ENCODE data around the gene KDM4B. TPM values are rescaled to one million over a fixed set of nuclear protein-coding genes. Genes with fewer than 3 reads are reported as not detected.

KDM4B gene
- total and polyA plus RNA-seq, 4 donors, result 3.2 to 19.7 (median 12.9) TPM

GRCh38 chr19:5048091-5048726, 79.3 kb downstream of the KDM4B start:
- WGBS, result 27% methylated on average over 44 of the region's 44 CpGs
- TF ChIP-seq EGR1 (IDR thresholded peaks at IDR 0.05; ENCODE audit: low read depth in 2 of 2) (peak in 1 of 2 donors; percentile 17), RXRA (IDR thresholded peaks at IDR 0.05) (peak in 1 of 2 donors; percentile 39), NR2F2 (IDR thresholded peaks at IDR 0.05) (no peak), HNF4A (conservative IDR thresholded peaks at IDR 0.05) (peak in 1 of 2 donors; percentile 40), FOXA1 (IDR thresholded peaks at IDR 0.05) (no peak), CTCF (IDR thresholded peaks at IDR 0.05; ENCODE audit: low read depth, low read length, missing input control) (peak; percentile 96), RAD21 (IDR thresholded peaks at IDR 0.05) (peak; percentile 91 to 93)
- TF ChIP-seq, protein P1, sequence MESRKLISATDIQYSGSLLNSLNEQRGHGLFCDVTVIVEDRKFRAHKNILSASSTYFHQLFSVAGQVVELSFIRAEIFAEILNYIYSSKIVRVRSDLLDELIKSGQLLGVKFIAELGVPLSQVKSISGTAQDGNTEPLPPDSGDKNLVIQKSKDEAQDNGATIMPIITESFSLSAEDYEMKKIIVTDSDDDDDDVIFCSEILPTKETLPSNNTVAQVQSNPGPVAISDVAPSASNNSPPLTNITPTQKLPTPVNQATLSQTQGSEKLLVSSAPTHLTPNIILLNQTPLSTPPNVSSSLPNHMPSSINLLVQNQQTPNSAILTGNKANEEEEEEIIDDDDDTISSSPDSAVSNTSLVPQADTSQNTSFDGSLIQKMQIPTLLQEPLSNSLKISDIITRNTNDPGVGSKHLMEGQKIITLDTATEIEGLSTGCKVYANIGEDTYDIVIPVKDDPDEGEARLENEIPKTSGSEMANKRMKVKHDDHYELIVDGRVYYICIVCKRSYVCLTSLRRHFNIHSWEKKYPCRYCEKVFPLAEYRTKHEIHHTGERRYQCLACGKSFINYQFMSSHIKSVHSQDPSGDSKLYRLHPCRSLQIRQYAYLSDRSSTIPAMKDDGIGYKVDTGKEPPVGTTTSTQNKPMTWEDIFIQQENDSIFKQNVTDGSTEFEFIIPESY (IDR thresholded peaks at IDR 0.05), result no peak
- peaks cover 0 to 12% (median 2%) of the 10 kb centered on the region in 4 donors for H3K36me3 ChIP-seq (ENCODE audit: control insufficient read depth in 4 of 4, insufficient read depth in 3 of 4, low read depth in 1 of 4, low read length in 3 of 4)
- H3K4me1 ChIP-seq (ENCODE audit: control insufficient read depth in 4 of 4, insufficient read depth in 4 of 4, low read length in 3 of 4), result peaks cover 0 to 14% (median 6%) of the 10 kb centered on the region in 4 donors
- no peaks in the 10 kb centered on the region for H3K9me3 ChIP-seq (ENCODE audit: control insufficient read depth in 4 of 4, low read length in 3 of 4)
- H3K9ac ChIP-seq (ENCODE audit: low read depth in 1 of 2, low read length in 2 of 2), result no peak overlapping the region
- DNase-seq (ENCODE audit: low spot score), result peak; percentile 82
- H3K27me3 ChIP-seq (ENCODE audit: control insufficient read depth in 4 of 4, insufficient read depth in 4 of 4, low read length in 3 of 4), result no peaks in the 10 kb centered on the region
- no peak overlapping the region for H3K27ac ChIP-seq (ENCODE audit: low read depth in 1 of 2, low read length in 2 of 2)
- H3K4me3 ChIP-seq (ENCODE audit: low read depth in 1 of 3, low read length in 3 of 3), result no peak overlapping the region

DNA sequence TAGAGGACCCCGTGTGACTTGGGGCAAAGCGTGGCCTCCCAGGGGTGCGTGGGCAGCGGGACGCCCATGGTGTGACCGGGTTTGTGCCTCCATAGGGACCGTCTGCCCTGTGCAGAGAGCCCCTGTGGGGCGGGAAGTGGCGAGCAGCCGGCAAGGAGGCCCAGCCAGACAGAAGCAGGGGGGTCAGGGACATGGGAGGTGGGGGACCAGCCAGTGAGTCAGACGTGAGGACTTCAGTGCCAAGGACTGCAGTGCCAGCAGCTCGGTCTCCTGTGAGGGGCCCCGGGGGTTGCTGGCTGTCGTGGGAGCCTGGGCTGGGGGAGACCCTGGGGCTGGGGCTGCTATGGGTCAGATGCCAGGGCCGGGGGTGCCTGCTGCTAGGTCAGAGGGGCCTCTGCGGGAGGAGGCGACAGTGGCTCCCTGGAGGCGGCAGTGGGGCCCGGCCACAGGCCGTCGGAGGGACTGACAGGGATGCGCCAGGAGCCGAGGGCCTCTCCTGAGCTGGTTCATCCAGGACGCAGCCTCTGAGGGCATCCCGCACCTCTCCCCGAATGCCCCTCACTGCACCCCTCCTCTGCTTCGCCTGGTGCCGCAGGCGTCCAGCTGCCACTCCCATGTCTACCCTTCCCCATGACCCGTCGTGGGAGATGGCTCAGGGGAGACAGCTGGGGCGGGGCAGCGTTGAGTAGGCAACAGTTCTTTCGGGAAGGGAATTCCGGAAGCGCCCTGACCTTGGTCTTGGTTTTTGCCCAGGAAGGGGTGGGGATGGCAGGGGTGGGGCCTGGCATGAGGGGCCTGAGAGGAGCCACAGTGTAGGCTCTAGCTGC, 80.0 kb downstream of the KDM4B start:
- DNase-seq (ENCODE audit: low spot score), result no peak
- Histone ChIP-seq H3K9ac (ENCODE audit: low read depth in 1 of 2, low read length in 2 of 2) (no peak overlapping the region), H3K4me1 (ENCODE audit: control insufficient read depth in 4 of 4, insufficient read depth in 4 of 4, low read length in 3 of 4) (peaks cover 0 to 21% (median 12%) of the 10 kb centered on the region in 4 donors)

More for the DNA sequence above, 80.0 kb downstream of the KDM4B start:
- TF ChIP-seq HNF4A (conservative IDR thresholded peaks at IDR 0.05) (no peak), TAF1 (conservative IDR thresholded peaks at IDR 0.05) (no peak), CTCF (IDR thresholded peaks at IDR 0.05; ENCODE audit: low read depth, low read length, missing input control) (no peak), ATF3 (IDR thresholded peaks at IDR 0.05) (no peak), SP1 (IDR thresholded peaks at IDR 0.05) (no peak), EGR1 (IDR thresholded peaks at IDR 0.05; ENCODE audit: low read depth in 2 of 2) (no peak), FOXA2 (IDR thresholded peaks at IDR 0.05) (no peak), HNF4G (IDR thresholded peaks at IDR 0.05) (no peak), JUND (IDR thresholded peaks at IDR 0.05) (no peak), RAD21 (IDR thresholded peaks at IDR 0.05) (no peak)
- no peaks in the 10 kb centered on the region for H3K27me3 ChIP-seq (ENCODE audit: control insufficient read depth in 4 of 4, insufficient read depth in 4 of 4, low read length in 3 of 4)
- 83% methylated on average over 36 of the region's 36 CpGs for WGBS
- peaks cover 0 to 12% (median 2%) of the 10 kb centered on the region in 4 donors for H3K36me3 ChIP-seq (ENCODE audit: control insufficient read depth in 4 of 4, insufficient read depth in 3 of 4, low read depth in 1 of 4, low read length in 3 of 4)
- H3K9me3 ChIP-seq (ENCODE audit: control insufficient read depth in 4 of 4, low read length in 3 of 4), result no peaks in the 10 kb centered on the region
- H3K27ac ChIP-seq (ENCODE audit: low read depth in 1 of 2, low read length in 2 of 2), result no peak overlapping the region
- H3K4me3 ChIP-seq (ENCODE audit: low read depth in 1 of 3, low read length in 3 of 3), result no peak overlapping the region
